DND-41 (cell line): ENCODE results near the gene GPR4.

ENCODE experiments used
- CTCF ChIP-seq: IDR thresholded peaks from 2 replicates; pipeline ENCODE4 v1.5.1; 2012; ENCODE audit warnings: borderline replicate concordance, low read length, moderate library complexity, mild to moderate bottlenecking; ENCODE audit not compliant: poor library complexity, severe bottlenecking; ENCODE audit errors: extremely low read depth
- EZH2 ChIP-seq: IDR thresholded peaks from 3 replicates; pipeline ENCODE4 v1.6.1; 2012; ENCODE audit warnings: borderline replicate concordance, low read depth, mild to moderate bottlenecking, moderate library complexity, low read length, inconsistent platforms; ENCODE audit not compliant: severe bottlenecking

GRCh38 chr19:45615795-45616703 is 14.0 kb upstream of the GPR4 start:
- TF ChIP-seq CTCF (no peak), EZH2 (no peak)
